ENCODE results near the gene PRUNE2.

Gene PRUNE2

GRCh38 chr9:76897804-76898525, 7.9 kb downstream of the PRUNE2 start:
- DNase-seq, result no peak

GRCh38 chr9:76896035-76896434, 9.9 kb downstream of the PRUNE2 start:
- DNase-seq, result no peak

GRCh38 chr9:76895186-76895585, 10.7 kb downstream of the PRUNE2 start:
- no peak for DNase-seq

GRCh38 chr9:76894198-76894597, 11.7 kb downstream of the PRUNE2 start:
- no peak for DNase-seq

- no peak for DNase-seq
Measured at GRCh38 chr9:76893395-76893932, 12.4 kb downstream of the PRUNE2 start.

GRCh38 chr9:76891874-76892273, 14.0 kb downstream of the PRUNE2 start:
- DNase-seq, result peak; percentile 72

GRCh38 chr9:76891279-76891678, 14.6 kb downstream of the PRUNE2 start:
- DNase-seq, result no peak

GRCh38 chr9:76887951-76888350, 18.0 kb downstream of the PRUNE2 start:
- no peak for DNase-seq

GRCh38 chr9:76887003-76887821, 18.7 kb downstream of the PRUNE2 start:
- DNase-seq, result no peak

GRCh38 chr9:76886318-76886717, 19.6 kb downstream of the PRUNE2 start:
- no peak for DNase-seq

- no peak for DNase-seq
Measured at GRCh38 chr9:76884823-76885222, 21.1 kb downstream of the PRUNE2 start.

GRCh38 chr9:76883341-76883855, 22.5 kb downstream of the PRUNE2 start:
- DNase-seq, result no peak

GRCh38 chr9:76882686-76883085, 23.2 kb downstream of the PRUNE2 start:
- DNase-seq, result no peak

GRCh38 chr9:76880210-76880609, 25.7 kb downstream of the PRUNE2 start:
- DNase-seq, result no peak

GRCh38 chr9:76878933-76879332, 27.0 kb downstream of the PRUNE2 start:
- DNase-seq, result peak; percentile 66

GRCh38 chr9:76877961-76878360, 28.0 kb downstream of the PRUNE2 start:
- DNase-seq, result no peak

- DNase-seq, result no peak
Measured at GRCh38 chr9:76876098-76876497, 29.8 kb downstream of the PRUNE2 start.

- DNase-seq, result no peak
Measured at GRCh38 chr9:76873821-76874220, 32.1 kb downstream of the PRUNE2 start.

- peak; percentile 51 for DNase-seq
Measured at GRCh38 chr9:76873056-76873792, 32.7 kb downstream of the PRUNE2 start.

- peak; percentile 46 for DNase-seq
Measured at GRCh38 chr9:76868897-76869296, 37.0 kb downstream of the PRUNE2 start.

- DNase-seq, result peak; percentile 17
Measured at GRCh38 chr9:76866689-76867088, 39.2 kb downstream of the PRUNE2 start.

GRCh38 chr9:76863832-76864231, 42.1 kb downstream of the PRUNE2 start:
- no peak for DNase-seq

- no peak for DNase-seq
Measured at GRCh38 chr9:76859860-76860259, 46.1 kb downstream of the PRUNE2 start.
